NCI-H526 treated with DMSO at 0.1 percent for 48 hours (cell line): ENCODE measurements around the gene CNOT3.

Source experiments
- DNase-seq: peaks from one replicate; lab custom pipeline; 2025; lab: John Stamatoyannopoulos, UW

CNOT3 gene

DNA sequence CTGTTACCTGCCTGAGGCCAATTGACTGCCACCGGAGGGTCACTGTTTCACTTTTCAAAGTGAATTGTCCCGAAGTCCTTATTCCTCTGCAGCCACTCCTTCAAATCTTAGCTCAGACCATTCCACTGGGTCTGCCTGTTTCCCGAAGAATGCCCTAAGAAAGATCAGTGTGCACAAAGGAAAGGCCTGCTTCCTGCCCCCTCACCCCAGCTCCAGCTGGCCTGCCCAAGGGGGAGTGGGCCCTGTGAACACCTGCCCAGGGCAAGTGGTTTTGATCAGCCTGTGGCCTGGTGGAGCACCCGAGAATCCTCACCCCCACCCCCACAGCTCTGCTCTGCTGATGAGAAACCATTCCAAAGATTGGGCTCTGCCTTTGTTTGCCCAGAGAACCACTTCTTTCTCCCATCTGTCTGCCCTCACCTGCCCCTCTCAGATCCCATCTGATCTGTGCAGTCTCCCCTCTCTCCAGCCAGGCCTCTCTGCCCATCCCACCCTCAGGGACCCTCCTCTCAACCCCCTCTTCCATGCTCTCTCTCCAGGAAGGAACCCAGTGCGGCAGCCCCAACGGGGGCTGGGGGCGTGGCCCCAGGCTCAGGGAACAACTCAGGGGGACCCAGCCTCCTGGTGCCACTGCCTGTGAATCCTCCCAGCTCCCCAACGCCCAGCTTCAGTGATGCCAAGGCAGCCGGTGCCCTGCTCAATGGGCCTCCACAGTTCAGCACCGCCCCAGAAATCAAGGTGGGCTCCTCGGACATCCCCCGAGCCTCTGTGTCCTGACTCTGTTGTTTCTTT lies 11.7 kb downstream of the CNOT3 start:
- no peak for DNase-seq

DNA sequence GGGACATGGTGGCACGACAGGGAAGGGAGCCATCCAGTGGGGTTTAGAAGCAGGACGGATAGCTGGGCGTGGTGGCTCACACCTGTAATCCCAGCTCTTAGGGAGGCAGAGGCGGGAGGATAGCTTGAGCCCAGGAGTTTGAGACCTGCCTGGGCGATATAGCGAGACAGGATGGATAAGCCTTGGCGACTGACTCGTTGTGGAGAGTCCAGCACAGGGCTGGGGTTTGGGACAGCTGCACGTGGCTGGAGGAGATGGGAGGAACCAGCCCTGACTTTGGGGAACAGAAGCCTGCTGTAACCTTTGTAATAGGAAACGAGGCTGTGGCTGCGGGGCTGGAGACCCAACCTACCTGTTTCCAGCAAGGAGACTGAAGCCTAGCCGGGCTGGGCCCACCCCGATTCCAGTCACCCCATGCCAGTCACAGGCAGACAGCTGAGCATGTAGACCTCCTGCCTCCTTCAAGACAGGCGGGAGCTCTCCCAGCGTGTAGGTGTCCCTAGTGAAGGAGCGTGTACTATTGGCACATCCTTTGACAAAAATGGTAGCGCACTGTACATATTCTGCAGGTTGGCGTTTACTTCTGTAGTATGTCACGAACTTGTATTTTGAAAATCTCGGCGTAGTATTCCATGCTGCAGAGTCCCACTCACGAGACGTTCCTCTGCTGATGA lies 13.9 kb downstream of the CNOT3 start:
- DNase-seq: no peak

DNA sequence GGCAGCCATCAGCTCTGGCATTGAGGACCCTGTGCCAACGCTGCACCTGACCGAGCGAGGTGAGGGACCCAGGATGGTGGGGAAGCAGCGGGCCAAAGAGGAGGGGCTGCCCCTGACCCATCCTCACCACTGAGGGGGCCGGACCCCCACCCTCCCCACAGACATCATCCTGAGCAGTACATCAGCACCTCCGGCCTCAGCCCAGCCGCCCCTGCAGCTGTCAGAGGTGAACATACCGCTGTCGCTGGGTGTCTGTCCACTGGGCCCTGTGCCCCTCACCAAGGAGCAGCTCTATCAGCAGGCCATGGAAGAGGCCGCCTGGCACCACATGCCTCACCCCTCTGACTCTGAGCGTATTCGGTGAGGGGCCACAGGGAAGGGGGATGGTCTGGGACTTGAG lies 14.7 kb downstream of the CNOT3 start:
- DNase-seq: no peak

GRCh38 chr19:54152878-54153524 lies 15.4 kb downstream of the CNOT3 start:
- DNase-seq: no peak

DNA sequence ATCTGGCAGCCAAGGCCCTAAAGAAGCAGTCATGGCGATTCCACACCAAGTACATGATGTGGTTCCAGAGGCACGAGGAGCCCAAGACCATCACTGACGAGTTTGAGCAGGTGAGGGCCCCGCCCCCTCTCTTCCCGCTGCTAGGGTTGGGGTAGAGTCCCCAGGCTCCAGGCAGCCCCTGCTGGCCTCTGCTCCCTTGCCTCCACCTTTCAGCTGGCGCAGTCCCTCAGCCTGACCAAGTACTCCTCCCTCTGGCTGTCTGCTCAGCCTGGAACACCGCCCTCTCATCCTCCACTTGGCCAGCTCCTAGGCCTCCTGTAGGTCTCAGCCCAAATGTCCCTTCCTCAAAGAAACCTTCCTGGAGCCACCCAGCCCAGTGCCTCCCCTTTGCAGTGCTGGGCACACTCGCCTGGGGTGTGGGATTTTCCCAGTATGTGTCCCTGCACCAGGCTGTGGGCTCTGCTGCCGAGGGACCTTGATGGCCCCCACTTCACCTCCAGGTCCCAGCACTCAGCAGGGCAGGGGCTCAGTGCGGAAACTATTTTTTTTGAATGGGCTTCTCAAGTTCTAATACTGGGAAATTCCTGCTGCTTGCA lies 16.3 kb downstream of the CNOT3 start:
- no peak for DNase-seq

- DNase-seq: no peak
Measured at GRCh38 chr19:54154603-54155345, 17.2 kb downstream of the CNOT3 start.

DNA sequence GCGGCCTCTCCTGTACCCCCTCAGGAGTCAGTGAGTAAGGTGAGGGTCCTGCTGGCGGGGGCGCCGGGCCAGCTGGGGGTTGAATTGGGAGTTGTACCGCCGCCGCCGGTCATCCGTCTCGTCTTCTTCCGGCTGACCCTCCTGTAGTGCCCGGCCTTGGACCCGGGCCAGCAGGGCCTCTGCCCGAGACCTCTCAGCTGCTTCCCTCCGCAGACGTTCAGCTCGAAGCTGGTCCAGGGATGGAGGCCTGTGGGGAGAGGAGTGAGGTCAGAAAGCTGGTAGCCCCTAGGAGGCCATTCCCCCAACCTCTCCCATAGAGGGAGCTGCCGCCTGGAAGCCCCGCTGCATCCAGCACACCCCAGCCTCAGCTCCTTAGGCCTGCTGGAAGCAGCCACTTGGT lies 18.1 kb downstream of the CNOT3 start:
- DNase-seq: no peak

- DNase-seq: no peak
Measured at GRCh38 chr19:54156490-54156889, 18.9 kb downstream of the CNOT3 start.

DNA sequence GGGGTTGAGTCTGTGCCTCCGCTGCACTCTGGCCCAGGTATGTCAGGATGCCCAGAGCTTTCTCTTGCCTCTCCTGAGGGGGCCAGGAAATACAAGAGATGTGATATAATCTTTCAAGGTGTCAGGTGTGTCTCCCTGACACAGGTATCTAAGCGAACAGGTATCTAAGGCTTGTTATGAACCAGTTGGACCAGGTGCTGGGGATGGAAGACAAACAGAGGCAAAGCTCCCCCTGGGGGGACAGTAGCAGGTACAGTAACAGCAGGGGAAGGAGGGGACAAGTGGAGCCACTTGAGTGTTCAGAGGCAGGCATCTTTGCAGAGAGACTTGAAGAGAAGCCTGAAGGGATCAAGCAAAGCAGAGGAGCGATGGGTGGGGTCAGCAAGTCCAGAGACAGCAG lies 19.4 kb downstream of the CNOT3 start:
- DNase-seq: no peak

GRCh38 chr19:54158812-54159351 lies 21.3 kb downstream of the CNOT3 start:
- no peak for DNase-seq

- DNase-seq: peak; percentile 100
Measured at GRCh38 chr19:54159352-54160181, 22.0 kb downstream of the CNOT3 start, which contains the start of gene LENG1. Gene LENG1 (minus strand): TSS chr19:54159721. CDS start chr19:54159695, 26 bp downstream.

DNA sequence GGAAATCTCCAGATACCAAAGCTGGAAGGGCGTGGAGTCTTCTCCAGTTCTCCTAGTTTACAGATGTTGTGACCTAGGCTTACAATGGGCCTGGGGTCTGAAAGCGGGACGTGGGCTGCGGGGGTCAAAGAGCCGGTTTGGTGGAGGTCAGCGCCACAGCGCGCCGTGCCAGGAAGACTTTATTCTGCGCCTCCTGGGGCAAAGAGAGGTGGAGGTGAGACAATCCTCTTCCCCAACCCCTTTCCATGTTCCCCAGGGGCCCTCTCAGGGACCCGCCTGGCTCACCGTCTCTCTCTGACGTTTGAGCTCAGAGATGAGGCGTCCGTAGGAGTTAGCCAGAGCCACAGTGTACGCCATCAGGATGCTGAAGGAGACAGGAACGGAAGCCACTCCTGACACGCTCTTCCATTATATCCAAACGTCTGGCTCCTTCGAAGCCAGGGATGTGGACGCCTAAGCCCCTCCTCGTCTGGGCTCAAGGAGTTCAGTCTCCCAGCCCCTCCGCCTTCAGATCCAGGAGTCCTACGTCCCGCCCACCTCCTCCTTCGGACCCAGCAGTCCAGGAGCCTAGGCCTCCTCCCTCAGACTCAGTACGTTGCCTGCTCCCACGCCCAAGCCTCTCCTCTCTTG lies 22.7 kb downstream of the CNOT3 start:
- no peak for DNase-seq

- no peak for DNase-seq
Measured at GRCh38 chr19:54160854-54161253, 23.3 kb downstream of the CNOT3 start.

DNA sequence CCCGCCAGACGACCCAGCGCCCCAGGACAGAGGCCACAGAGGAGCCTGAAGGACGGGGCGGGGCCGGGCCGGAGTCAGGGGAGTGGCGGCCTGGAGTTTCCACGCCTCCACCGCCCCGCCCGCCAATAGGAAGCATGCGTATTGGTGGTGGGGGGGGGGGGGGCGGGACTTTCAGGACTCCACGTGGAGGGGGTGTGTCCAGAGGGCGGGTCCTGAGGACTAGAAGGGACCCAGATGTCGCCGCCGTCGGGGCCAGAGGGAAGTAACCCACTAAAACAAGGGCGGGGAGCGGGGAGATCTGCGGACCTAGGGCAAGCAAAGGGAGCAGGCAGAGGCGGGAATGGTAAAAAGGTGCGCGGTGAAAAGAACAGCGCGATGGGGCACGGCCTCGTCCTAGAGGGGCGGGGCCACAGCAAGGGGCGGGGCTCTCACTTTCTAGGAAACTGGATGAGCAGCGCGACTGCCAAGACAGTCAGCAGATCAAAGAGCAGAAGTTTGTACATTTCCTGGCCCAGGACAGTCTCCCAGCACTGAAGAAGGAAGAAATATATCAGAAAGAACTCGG lies 24.8 kb downstream of the CNOT3 start:
- DNase-seq: peak; percentile 88

DNA sequence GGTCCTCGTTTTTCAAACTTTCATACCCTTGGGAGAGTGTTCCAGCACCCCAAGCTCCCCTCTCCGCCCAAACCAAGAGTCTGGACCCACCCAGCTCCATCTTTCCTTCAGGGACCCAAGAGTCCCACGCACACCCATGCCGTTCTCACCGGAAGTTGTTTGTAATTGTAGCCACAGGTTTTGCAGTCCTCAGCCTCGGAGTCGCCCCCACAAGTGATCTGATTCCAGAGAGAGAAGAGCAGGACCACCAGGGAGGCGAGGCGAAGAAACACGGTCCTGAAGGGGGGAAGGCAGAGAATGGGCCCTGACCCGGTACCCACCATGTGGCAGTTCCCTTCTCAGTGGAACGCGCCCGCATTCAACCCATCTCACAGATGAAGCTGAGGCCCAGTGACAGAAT lies 25.3 kb downstream of the CNOT3 start:
- no peak for DNase-seq

DNA sequence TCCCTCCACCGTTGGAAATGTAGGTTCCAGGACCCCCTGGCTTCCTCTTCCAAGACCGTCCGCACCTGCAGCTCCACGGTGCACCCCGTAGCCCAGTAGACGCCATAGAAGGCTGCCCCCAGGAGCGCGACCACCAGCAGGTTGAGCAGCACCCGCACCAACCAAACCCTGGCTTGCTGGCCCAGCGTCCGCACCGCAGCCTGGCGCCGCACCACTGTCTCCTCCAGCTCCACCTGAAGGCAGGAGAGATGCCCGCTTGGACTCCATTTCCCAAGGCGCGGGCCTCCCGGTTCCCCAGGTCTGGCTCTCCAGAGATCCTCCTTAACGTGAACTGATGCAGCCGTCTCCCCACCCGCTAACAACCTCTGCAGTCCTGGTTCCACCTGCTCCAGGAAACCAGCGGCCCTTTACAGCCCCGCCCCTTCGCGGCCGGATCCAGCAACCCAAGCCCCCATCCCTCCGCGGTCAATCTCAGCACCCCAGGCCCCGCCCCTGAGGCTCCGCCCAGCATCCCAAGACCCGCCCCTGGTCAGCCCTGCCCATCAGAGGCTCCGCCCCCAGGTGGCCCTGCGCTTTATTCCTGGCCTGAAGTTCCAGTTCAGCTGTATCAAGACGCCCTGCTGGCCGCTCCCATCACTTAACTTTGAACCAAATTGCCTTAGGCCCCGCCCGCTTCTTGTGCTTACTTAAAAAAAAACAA lies 27.0 kb downstream of the CNOT3 start:
- peak; percentile 41 for DNase-seq

DNA sequence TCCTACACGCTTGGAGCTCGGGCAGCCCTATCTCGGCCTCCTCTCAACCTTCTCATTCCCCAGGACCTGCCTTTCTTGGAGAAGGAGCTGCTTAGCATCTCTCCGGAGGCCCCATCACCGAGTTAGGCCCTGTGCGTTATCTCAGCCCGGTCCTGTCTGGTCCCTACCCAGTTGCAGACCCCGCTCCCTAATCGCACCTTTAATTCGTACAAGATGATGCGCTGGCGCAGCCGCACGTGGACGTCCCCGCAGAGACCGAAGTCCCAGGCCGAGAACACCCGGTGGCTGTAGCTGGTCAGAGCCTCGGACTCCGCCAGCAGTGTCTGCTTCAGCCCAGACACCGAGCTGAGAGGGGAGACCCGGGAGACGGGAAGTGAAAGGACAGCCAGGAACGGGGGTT lies 27.7 kb downstream of the CNOT3 start:
- no peak for DNase-seq

- DNase-seq: peak; percentile 82
Measured at GRCh38 chr19:54168174-54168917, 30.8 kb downstream of the CNOT3 start.
